HG03342 (cell line): ENCODE results near the gene ADAMTS14.

Source experiments
- ATAC-seq: cut with Tn5 transposase; IDR thresholded peaks from one replicate; pipeline ENCODE4 v1.9.1; 2021; ENCODE audit warnings: mild to moderate bottlenecking, moderate library complexity; ENCODE audit not compliant: unreplicated experiment

The ADAMTS14 gene

DNA sequence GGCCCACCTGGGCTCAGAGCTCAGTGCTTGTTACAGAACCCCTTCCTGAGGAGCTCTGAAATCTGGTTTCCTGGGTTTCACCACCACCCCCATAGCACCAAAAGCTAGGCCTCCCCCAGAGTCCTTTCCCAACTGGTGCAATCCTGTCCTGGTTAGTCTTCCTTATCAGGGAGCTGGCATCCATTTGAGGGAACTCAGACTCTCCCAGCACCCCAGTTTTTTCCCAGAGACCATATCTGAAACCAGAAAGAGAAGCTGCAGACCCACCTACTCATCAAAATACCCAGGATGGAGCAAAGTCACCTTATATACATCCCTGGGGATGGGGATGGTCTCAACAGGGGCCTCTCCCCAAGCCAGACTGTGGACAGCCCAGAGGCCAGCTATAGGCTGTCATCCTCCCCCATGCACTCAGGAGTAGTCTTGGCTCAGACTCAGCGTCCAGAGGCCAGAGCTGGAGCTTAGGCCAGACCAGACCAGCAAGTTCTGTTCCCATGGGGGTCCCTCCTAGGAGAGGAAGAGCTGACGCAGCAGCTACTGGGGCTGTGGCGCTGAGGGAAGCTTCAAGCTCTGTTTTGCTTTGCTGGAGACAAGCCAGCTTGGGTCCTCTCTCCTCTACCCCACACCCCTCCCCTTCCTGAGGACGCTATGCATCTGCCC is 109.9 kb downstream of the ADAMTS14 start:
- ATAC-seq: no peak

DNA sequence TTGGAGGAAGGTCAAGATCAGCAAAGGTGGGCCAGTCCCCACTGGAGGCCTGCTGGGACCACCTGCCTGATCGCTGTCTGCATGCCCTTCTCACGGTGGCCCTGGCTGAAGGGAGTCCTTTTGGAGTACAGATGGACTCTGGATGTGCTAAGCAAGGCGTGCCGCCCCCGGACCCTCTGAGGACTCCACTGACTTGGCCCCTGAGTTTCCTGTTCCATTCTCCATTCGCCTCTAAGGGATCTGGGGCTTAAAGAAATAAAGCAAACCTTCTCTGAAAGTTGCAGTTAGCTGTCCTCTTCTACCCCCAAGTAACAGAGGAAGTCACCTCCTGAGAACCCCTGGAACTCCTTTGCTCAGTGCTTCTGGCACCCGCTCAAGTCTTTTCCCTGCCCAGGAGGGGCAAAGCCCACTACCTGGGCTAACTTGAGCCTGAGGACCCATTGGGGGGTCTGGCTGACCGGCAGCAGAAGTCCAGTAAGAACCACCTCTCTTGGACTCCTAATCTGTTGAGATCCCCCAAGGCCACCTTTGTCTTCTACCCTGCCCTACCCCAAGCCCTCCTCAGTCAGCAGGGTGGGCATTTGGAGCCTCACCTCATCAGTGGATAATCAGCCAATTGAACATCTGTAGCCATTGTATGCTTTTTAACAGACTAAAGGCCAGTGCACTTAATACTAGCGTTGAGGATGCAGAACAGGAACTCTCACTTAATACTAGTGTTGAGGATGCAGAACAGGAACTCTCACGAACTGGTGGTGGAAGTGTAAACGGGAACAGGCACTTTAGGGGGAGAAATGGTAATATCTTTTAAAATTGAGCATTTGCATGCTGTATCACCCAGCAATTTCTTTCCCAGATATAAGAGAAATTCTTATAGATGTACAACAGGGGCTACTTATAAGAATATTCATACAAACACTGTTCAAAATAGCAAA is 110.7 kb downstream of the ADAMTS14 start:
- ATAC-seq: no peak

DNA sequence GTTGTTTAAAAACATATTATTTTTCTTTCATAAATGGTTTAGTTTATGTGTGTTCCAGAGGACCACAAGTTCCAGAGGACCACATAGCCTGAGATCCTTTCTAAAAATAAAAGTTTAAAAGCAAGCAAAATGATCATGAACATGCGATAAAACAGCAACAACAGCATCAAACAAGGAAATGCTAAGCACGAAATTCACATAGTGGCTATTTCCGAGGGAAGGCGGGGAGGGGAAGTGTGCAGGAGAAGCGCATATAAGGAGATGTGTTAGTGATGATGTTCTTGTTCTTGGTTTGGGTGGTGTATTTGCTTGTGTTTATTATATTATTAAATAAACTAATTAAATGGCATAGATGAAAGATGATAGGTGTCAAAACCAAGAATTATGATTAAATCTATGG is 111.7 kb downstream of the ADAMTS14 start:
- ATAC-seq: no peak

DNA sequence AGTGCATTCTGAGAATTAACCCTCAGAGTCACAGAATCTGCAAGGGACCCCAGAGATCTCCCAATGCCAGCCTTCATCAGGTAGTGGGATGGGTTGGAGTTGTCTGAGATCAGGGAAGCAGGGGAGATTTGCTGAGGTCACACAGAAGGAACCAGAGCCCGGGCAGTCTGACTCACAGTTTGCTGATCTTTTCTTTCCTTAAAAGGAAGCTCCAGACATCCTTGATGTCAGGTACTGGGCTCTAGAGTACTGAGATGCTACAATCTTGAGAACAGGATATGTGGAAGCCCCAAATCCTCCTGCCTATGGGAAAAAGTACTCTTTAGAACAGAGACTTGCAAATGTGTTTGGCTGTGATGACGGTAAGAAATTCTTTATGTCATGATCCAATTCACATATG is 112.2 kb downstream of the ADAMTS14 start:
- no peak for ATAC-seq

DNA sequence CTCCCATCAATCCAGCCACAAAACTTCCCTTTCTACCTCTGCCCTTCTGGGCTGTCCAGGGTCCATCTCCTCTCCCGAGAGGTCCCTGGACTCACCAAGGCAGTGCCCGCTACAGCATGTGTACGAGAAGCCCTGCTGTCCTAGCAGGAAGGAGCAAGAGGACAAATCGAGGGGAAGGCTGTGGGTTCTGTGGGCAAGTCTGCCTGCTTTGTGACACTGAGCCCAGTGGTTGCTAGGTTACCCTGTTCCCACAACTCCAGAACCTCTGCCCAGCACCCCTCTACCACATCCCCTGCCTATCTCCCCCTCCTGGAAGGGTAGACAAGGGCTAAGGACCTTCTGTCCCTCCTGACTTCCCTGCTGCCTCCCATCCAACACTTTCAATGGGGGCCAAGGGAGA is 112.9 kb downstream of the ADAMTS14 start, which contains the start of gene TBATA:
TBATA (minus strand) TSS at position 188 of the 400 bp plus-strand sequence. CDS start 1,998 bp downstream, outside the sequence.
- no peak for ATAC-seq

DNA sequence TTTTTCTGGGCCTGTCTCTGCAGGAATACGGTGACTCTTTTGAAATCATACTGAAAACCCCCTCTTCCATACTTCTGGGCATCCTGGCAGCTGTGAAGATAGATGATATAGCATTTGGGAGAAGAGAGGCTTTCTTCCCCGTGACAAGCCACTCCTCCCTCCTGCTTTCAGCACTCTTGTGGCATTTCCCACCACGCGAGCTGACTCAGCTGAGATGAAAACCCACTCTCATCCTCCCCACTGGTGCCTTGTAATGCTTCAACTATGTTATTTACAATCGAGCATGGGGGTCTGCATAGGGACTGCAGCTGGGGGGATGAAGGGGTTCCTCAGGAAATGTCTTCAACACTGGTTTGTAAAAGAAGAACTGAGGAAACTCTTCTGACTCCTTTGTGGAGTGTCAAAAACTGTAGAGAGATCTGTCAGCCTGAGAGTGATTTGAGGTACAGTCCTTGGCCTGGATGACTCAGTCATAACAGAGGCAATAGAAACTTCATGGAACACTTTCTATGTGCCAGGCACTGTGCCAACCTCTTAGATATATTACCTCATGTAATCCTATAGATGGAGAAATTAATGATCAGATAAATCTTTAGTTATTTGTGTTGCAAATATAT is 114.6 kb downstream of the ADAMTS14 start:
- no peak for ATAC-seq

DNA sequence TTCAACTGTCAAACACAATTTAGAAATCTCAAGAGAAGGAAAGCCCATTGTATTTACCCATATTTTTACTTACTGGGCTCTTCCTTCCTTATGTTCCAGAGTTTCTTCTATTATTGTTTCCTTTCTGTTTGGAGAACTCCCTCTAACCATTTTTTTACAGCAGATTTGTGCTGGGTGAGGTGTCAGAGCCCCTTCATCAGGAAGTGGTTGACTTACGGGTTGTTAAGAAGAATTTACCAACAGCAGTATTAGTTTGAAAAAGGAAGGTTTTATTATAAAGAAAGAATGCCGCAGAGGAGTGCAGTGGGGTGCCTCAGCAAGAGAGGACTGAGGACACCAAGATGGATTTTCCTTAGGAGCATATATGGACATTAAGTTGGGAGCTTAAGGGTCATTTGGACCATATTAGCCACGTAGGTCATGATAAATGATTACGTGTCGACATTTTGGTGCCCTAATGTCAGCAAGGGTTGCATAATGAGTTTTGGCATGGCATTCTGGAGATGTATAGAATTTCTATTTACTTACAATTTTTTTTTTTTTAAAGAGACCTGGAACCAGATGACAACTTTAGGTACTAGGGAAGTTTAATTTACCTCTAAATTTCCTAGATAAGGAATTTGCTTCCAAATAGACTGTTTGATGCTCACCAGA is 119.2 kb downstream of the ADAMTS14 start:
- no peak for ATAC-seq

DNA sequence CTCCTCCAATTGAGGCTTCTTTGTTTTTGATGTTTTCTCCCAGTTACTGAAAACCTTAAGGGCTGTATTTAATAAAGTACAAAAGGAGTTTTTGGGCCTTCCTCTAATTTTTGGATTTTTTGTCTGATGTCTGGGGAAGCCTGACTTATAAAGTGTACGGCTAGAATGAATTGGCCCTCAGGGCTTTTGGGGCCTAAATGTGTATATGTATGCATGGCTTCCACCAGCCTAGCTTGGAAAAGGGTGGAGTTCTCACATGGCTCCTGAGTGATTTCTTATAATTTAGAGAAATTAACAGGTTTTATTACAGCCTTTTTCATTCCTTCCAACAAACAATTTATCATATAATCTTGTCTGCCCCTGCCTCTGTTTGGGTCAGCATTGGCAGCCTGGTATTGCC is 123.3 kb downstream of the ADAMTS14 start:
- ATAC-seq: no peak

DNA sequence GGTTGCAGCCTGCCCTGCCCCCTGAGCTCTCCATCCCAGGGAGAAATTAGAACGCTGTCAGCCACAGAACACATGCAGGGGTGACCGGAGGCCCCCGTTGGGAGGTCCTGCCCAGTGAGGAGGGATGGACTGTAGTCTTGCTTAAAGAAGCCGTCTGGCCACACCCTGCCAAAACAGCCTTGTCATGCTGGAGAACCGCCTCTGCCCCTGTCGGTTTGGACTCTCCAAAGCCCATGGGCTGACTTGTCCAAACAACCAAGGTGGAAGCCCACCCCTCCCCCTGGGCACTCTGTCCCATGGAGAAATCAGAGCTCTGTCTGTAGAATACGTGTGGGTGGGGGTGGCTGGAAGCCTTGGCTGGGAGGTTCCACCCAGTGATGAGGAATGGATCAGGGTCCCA is 125.5 kb downstream of the ADAMTS14 start:
- ATAC-seq: no peak

DNA sequence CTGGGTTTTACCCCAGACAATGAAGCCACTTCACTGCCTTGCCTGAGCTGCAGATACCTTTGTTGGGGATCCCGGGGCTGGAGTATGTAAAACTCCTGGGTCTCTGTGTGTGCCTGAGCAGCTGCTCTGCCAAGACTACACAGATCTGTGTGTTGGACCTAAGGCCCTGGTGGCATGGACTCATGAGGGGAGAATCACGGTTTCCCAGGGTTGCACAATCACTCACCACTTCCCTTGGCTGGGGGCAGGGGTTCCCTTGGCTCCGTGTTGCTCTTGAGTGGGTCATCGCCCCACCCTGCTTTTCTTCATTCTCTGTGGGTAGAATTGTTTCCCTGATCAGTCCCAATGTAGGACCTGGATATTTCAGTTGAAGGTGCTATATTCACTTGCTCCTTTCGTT is 126.8 kb downstream of the ADAMTS14 start:
- ATAC-seq: no peak

DNA sequence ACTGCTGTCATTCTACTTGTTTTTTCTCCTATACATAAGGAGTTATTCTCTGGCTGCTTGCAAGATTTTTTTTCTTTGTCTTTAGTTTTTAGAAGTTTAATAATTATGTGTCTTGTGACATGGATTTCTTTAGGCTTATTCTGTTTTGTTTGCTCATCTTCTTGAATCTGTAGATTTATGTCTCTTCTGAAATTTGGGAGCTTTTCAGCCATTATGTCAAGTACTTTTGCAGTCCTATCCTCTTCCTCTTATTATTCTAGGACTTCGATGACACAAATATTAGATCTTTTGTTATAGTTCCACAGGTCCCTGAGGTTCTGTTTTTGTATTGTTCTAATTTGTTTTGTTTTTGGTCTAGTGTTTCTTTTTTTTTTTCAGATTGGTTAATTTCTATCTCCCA is 129.5 kb downstream of the ADAMTS14 start:
- no peak for ATAC-seq

DNA sequence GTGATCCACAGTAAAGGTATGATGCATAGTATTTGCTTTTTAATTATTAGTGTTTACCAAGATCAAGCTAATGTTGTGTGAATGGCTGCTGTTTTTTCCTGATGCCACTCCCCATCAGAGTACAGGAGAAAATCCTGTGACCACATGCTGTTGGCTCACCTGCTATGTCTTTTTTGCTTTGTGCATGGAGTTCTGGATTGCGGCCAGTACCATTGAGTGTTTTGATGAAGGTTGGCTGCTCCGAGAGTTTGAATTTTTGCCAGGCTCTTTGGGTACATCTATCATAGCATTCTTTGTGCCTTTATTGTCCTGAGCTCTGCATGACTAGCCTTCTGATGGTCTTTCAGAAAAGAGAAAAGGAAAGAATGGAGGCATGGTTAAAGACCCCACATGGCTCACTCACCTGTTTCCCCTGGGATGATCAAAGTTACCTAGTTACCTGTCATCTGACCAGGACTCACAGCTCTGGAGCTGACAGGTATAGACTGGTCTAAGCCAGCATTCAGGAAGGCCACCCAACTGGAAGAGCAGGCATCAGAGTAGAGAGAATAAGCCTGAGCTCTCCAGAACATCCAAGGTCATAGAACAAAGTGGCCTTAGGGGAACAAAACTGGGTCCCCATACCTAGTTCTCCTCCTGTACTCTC is 131.6 kb downstream of the ADAMTS14 start:
- no peak for ATAC-seq

DNA sequence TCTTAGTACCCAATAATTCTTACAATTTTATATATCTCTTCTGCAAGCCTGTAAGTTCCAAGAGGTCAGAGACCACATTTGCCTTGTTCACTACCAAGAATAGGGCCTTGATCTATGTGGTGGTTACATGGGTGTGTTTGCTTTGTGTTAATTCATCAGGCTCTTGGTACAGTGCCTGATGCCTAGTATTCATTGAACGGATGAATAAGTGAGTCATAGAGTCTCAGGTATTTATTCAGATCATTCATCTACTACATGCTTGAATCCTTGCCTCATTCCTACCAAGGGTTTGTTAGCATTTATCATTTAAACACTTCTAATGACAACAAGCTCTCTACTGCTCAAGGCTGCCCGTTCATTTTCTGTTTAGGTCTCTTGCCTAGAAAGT is 132.1 kb downstream of the ADAMTS14 start:
- no peak for ATAC-seq

DNA sequence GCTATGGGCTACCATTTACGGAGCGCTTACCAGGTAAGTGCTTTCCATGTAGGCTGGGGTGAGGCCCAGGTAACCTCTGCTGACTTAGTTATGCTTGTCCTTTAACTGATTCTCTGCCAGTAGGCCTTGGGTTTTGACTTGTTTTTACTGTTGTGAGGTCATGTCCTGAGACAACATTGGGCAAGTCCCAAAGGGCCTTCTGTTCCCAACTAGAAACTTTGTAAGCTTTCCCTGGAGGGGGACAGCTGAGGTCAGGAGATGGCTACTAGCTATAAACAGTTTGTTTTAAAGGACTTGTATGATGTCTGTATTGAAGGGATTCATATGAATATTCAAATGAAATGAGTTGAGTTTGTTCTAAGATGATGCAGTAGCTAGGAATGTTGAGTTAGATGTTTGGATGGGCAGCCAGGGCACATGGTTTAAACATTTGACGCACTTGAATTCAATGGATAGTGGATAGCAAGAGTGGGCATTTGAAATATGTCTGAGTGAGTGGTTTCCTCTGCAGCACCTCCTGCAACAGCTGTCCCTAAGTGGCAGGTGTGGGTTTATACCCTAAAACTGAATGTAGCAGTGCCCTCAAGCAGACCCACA is 133.4 kb downstream of the ADAMTS14 start:
- no peak for ATAC-seq

DNA sequence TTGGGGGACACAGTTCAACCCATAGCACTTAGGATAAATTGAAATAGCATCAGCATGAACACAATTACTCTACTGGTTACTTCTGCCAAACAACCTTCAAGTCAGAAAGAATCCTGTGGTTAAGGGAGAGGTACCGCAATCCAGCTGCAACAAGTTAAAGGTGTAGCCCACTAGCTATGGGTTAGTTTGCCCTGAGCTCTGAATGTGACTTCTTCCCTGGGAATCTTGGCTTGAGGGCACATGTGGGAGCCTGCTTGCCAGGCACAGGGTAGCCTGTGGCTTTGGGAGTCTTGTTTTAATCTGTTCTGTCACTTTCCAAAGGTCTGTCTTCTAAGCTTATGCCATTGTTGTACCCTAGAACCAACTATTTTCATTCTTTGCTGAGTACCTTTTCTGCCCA is 134.5 kb downstream of the ADAMTS14 start:
- ATAC-seq: no peak

DNA sequence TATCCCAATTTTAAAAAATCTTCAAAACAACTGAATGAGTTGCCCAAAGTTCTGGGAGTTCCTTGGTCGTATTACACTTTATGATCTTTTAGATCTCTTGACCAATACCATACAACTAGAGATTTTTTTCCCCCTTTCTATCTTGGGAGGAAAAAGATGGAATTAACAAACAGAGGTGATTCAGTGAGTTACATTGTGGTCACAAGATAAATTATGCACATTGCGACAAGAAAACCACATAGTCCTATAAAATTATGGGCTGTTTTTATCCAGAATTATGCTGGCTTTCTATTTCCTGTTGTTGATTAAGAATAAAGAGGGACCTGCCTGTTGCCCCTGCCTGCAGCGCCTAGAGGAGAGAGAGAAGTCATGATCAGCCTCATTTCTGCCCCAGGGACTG is 135.2 kb downstream of the ADAMTS14 start:
- no peak for ATAC-seq

DNA sequence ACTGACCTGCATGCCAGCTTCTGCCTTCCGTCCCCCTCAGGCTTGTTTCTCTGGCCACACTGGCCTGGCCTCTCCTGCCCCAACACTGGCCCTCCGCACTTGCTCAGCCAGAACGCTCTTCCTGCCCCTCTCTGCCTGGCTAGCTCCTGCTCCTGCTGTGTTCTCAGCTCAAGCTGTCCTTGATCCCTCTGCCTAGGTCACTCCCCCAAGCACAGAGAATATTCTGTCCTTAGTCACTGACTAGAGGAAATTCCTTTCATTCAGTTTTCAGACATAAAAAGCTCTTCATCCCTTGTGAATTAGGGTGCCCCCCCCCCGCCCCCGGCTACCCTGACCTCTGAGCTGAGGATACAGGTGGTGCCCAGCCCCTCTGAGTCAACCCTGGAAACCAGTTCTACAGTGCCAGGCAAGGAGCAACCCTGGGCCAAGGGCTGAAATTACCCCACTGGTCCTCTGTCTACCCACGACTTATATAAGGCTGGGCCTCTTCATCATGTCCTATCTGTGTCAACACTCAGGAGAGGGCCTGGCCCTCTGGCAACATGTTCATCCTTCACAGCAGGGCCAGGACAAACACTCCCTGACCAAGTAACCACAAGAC is 136.8 kb downstream of the ADAMTS14 start:
- ATAC-seq: no peak

DNA sequence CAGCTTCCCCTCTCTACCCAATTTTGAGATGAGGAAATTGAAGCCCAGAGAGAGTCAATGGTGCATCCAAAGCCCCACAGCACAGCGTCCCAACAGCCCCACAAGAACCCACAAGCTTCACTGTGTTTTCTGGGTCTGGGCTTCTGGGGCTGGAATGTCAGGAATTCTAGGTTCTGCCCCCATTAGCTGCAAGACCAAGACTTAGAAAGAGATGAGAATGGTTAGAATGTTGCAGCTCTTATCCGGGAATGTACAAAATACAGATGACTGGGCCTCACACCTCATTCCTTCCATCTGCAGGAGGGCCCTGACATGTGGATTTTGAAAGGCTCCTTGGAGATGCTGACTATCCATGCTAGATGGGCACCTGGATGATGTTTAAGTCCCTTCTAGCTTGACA is 137.4 kb downstream of the ADAMTS14 start:
- ATAC-seq: no peak

DNA sequence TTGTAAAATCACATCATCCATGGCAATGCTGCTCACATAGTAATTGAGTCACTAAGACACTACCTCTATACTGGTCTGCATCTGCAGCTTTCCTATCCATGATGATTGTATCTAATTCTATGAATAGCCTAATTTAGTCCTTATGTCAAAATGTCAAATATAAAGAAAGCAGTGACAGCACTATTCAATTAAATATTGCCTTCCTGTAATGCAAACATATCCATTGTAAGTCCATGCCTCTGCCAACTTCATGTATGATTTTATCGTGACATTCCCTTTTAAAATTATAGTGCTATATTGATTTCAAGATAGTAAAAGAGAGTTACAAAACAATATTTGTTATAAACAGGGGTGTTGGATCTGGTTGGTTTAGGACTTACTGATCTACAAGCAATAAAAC is 138.7 kb downstream of the ADAMTS14 start:
- no peak for ATAC-seq

DNA sequence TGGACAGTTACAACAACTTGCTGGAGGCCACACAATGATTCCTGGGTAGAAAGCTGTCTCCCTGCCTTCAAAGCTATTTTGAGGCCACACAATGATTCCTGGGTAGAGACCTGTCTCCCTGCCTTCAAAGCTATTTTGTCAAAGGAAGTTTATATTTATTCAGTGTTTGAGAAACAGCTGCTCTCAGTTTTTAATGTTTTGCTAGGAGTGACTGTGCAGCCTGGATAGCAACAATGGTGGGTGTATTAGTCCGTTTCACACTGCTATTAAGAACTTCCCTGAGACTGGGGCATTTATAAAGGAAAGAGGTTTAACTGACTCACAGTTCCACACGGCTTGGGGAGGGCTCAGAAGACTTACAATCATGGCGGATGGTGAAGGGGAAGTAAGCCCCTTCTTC is 139.6 kb downstream of the ADAMTS14 start:
- ATAC-seq: no peak
